Loucy (cell line): ENCODE data around the gene DBT.

ENCODE experiments used
- CTCF ChIP-seq: fragments of 200-600 bp; sonication (generic); conservative IDR thresholded peaks from 2 replicates; pipeline ENCODE4 v1.5.1; 2014; ENCODE audit warnings: mild to moderate bottlenecking, antibody characterized with exemption, low read length
- EZH2phosphoT487 ChIP-seq: fragments of 200-600 bp; IDR thresholded peaks from 2 replicates; pipeline ENCODE4 v1.6.1; 2018; ENCODE audit warnings: antibody characterized with exemption, mild to moderate bottlenecking, moderate library complexity, borderline replicate concordance

GRCh38 chr1:100253552-100253951, 3.9 kb upstream of the DBT start:
- TF ChIP-seq CTCF (no peak), EZH2phosphoT487 (no peak)
